A673 (cell line): ENCODE data around the gene ZNF738.

Experiments used
- EZH2 ChIP-seq: fragments of 200-600 bp; sonication (generic); IDR thresholded peaks from 2 replicates; pipeline ENCODE4 v1.6.1; 2017; ENCODE audit warnings: borderline replicate concordance, low read depth, mild to moderate bottlenecking, mixed read lengths, antibody characterized with exemption, low read length; ENCODE audit not compliant: poor library complexity, severe bottlenecking
- TF ChIP-seq, protein P1 (sequence below): fragments of 300-800, 200-600 bp; sonication (generic); conservative IDR thresholded peaks from 2 replicates; pipeline ENCODE4 v1.5.1; 2017; ENCODE audit warnings: low read depth, mild to moderate bottlenecking, antibody characterized with exemption, low read length, moderate library complexity, mixed read lengths

DNA sequence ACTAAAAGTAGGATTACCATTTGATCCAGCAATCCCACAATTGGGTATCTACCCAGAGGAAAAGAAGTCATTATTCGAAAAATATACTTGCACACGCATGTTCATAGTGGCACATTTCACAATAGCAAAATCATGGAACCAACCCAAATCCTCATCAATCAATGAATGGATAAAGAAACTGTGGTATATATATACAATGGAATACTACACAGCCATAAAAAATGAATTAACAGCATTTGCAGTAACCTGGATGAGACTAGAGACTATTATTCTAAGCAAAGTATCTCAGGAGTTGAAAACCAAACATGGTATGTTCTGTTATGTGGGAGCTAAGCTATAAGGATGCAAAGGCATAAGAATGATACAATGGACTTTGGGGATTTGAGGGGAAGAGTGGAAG lies 32.6 kb upstream of the ZNF738 start:
- TF ChIP-seq, protein P1, sequence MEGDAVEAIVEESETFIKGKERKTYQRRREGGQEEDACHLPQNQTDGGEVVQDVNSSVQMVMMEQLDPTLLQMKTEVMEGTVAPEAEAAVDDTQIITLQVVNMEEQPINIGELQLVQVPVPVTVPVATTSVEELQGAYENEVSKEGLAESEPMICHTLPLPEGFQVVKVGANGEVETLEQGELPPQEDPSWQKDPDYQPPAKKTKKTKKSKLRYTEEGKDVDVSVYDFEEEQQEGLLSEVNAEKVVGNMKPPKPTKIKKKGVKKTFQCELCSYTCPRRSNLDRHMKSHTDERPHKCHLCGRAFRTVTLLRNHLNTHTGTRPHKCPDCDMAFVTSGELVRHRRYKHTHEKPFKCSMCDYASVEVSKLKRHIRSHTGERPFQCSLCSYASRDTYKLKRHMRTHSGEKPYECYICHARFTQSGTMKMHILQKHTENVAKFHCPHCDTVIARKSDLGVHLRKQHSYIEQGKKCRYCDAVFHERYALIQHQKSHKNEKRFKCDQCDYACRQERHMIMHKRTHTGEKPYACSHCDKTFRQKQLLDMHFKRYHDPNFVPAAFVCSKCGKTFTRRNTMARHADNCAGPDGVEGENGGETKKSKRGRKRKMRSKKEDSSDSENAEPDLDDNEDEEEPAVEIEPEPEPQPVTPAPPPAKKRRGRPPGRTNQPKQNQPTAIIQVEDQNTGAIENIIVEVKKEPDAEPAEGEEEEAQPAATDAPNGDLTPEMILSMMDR = no peak
- TF ChIP-seq EZH2 = no peak
